Mucosa of descending colon (tissue), 3 donors: ENCODE data around the gene GLIPR2. TPM values are rescaled to one million over a fixed set of nuclear protein-coding genes. Genes with fewer than 3 reads are reported as not detected.
A peak's percentile ranks its signal among the peaks of the same experiment; 100 is the strongest.

ENCODE experiments used
- ATAC-seq: fragments of 200-7000 bp; cut with Tn5 transposase; one replicate; pipeline ENCODE4 v1.9.1; 2020; ENCODE audit warnings: mild to moderate bottlenecking, moderate library complexity
- DNase-seq, 3 donors: peaks; one replicate each; pipeline ENCODE4 v3.0.0-alpha.2; 2020
- H3K36me3 ChIP-seq: fragments of 200-600 bp; one replicate; pipeline ENCODE4 v1.8.0; 2021; ENCODE audit warnings: low read depth, mild to moderate bottlenecking
- H3K4me1 ChIP-seq: fragments of 200-600 bp; one replicate; pipeline ENCODE4 v1.8.0; 2021; ENCODE audit warnings: low read depth, mild to moderate bottlenecking
- H3K4me3 ChIP-seq: fragments of 200-600 bp; one replicate; pipeline ENCODE4 v1.8.0; 2021; ENCODE audit warnings: mild to moderate bottlenecking
- H3K9me3 ChIP-seq: fragments of 200-600 bp; one replicate; pipeline ENCODE4 v1.8.0; 2021; ENCODE audit warnings: mild to moderate bottlenecking
- CTCF ChIP-seq: fragments of 200-600 bp; IDR thresholded peaks from one replicate; pipeline ENCODE4 v1.8.0; 2022; ENCODE audit warnings: antibody characterized with exemption, mild to moderate bottlenecking
- intact Hi-C, 2 donors: fragments of 100-400 bp; cut with DNase I in 1 of 2; cut with micrococcal nuclease in 1 of 2; formaldehyde crosslinking; loops; one replicate each; pipeline versions ENCODE4 v1.11.0 to v1.11.1; 2022; cut with DNase I, micrococcal nuclease
- total RNA-seq, 3 donors: library from RNA; stranded (reverse); fragmentation: NEBNext Ultra II Directional in 2 of 3; extraction: Animal tissue kit (Norgen Biotek cat#: 25700) in 2 of 3; gene quantifications; one replicate each; pipeline versions ENCODE4 v1.2.1 to v1.2.4, GENCODE V29; 2021 to 2023
- donor health status: DM: no; HTN: no; CAD: no; lungs with moderate emphysema.
- donor health status: DM: no; HTN: no; CAD: no.
- donor health status: DM: no; HTN: yes; CAD: no.

The GLIPR2 gene
- total RNA-seq, 3 donors from 2014 or later, result 28.1 to 58.4 (median 37.5) TPM

- Histone ChIP-seq H3K4me1 (peaks cover 5% of the 10 kb centered on the region), H3K9me3 (no peaks in the 10 kb centered on the region), H3K4me3 (no peak overlapping the region), H3K36me3 (no peaks in the 10 kb centered on the region)
- ATAC-seq, result peak; percentile 91
- DNase-seq, result peak in 2 of 3 donors; percentile 43 to 48
- intact Hi-C loops, result no loop called here
- no peak for TF ChIP-seq CTCF
Observed at GRCh38 chr9:36092509-36093215, 43.9 kb upstream of the GLIPR2 start.

GRCh38 chr9:36093384-36093783 is 43.1 kb upstream of the GLIPR2 start:
- Histone ChIP-seq H3K9me3 (no peaks in the 10 kb centered on the region), H3K36me3 (no peaks in the 10 kb centered on the region), H3K4me1 (peaks cover 5% of the 10 kb centered on the region), H3K4me3 (no peak overlapping the region)
- TF ChIP-seq CTCF, result no peak
- intact Hi-C loops, result no loop called here
- ATAC-seq (no peak), DNase-seq (no peak)

- H3K4me1 ChIP-seq, result no peaks in the 10 kb centered on the region
- ATAC-seq, result no peak
- no peak overlapping the region for H3K4me3 ChIP-seq
- TF ChIP-seq CTCF, result no peak
- H3K9me3 ChIP-seq, result no peaks in the 10 kb centered on the region
- DNase-seq, result no peak
- H3K36me3 ChIP-seq, result no peaks in the 10 kb centered on the region
- intact Hi-C loops, result loop anchor here (5.0 kb wide), 1 partner anchor 68 kb away; the partner anchor contains the start of gene CCIN (in 2 of the 2)
Observed at GRCh38 chr9:36099718-36100117, 36.8 kb upstream of the GLIPR2 start.

DNA sequence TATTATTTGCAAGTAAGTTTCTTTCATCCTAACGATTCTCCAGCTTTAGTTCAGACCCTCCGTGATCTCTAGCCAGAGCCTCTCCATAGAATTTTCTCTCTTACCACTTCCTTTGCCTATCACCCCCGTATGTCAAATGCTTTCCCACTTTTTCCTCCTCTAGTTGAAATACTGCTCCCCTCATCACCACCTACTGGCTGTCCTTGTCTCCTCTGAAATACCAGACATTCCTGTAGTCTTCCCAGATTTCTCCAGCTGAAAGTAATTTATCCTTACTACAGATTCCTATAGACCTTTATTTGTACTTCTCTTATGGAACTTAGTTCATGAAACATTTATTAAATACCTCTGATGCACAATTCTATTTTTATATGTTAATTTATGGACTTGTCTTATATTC is 36.0 kb upstream of the GLIPR2 start:
- no peak for DNase-seq
- no peaks in the 10 kb centered on the region for H3K36me3 ChIP-seq

DNA sequence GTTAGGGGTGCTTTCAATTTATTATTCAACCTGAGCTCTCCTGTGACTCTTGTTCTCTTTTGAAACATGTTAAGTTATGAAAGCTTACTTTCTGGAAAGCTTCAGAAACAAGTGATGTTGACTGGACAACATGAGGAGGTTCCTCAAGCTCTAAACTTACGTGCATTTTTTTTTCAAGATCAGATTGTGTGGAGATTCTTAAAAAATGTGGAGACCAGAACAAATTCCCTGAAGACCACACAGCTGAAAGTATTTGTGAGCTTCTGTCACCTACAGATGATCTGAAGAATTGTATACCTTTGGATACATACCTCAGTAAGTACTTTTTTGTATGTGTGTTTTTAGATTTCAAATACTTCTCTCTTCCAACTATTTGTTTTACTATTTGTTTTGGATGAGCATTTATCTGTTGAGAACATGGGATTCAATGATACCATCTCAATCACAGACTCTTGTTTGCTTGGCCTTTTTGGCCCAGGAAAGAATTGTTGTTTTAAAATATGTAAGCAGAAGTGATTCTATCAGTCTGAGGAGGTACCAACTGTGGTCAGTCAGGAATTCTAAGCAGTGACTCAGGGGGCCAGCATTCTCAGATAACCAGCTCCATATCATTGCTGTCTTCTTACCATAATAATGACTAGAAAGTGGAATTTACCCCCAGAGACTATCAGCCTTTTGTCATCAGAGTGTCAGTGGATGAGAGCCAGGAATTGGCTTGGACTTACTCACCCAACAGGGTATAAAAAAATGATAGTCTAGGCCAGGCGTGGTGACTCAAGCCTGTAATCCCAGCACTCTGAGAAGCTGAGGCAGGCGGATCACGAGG is 34.4 kb upstream of the GLIPR2 start:
- no peak for TF ChIP-seq CTCF
- Histone ChIP-seq H3K9me3 (no peaks in the 10 kb centered on the region), H3K36me3 (no peaks in the 10 kb centered on the region), H3K4me1 (no peaks in the 10 kb centered on the region), H3K4me3 (no peak overlapping the region)
- peak in 1 of 3 donors; percentile 22 for DNase-seq
- intact Hi-C loops, result loop anchor here (5.0 kb wide), 1 partner anchor 65 kb away; the partner anchor contains the start of gene CCIN (in 2 of the 2)
- ATAC-seq, result peak; percentile 42

More for the DNA sequence above, 36.0 kb upstream of the GLIPR2 start:
- no peak overlapping the region for H3K4me3 ChIP-seq
- ATAC-seq, result no peak
- intact Hi-C loops, result loop anchor here (5.0 kb wide), 1 partner anchor 67 kb away; the partner anchor contains the start of gene CCIN (in 2 of the 2)
- no peaks in the 10 kb centered on the region for H3K4me1 ChIP-seq
- no peaks in the 10 kb centered on the region for H3K9me3 ChIP-seq
- TF ChIP-seq CTCF, result no peak
